HG02610 (cell line): ENCODE results near the gene TMEM179B.
"Not testable (repeated sequence)": the region's sequence is repeated elsewhere in the genome, so short reads cannot be mapped to it uniquely, and the experiment has no call there.

ENCODE experiments used
- ATAC-seq: cut with Tn5 transposase; IDR thresholded peaks from one replicate; pipeline ENCODE4 v1.9.1; 2021; ENCODE audit warnings: mild to moderate bottlenecking, moderate library complexity; ENCODE audit not compliant: unreplicated experiment

Gene TMEM179B

GRCh38 chr11:62787005-62787759, at the start of gene TMEM179B:
Gene TMEM179B, plus strand, starts transcription at chr11:62787402. Its CDS starts 30 bp downstream, at chr11:62787432.
- ATAC-seq = peak; percentile 62

- ATAC-seq = no peak
These were observed 39.6 kb upstream of the TMEM179B start for GRCh38 chr11:62747475-62748160.

- ATAC-seq = not testable (repeated sequence)
These were observed 37.3 kb upstream of the TMEM179B start for GRCh38 chr11:62749931-62750330.

- ATAC-seq = no peak
These were observed 34.9 kb upstream of the TMEM179B start for GRCh38 chr11:62752177-62752785.

GRCh38 chr11:62752994-62753735, 34.0 kb upstream of the TMEM179B start:
- ATAC-seq = no peak

GRCh38 chr11:62753736-62754603, 33.2 kb upstream of the TMEM179B start, which contains the start of gene ZBTB3:
Gene ZBTB3, minus strand, starts transcription at chr11:62754160. Its CDS starts 496 bp downstream, at chr11:62753664.
- ATAC-seq = peak; percentile 95

GRCh38 chr11:62755086-62755615, 32.1 kb upstream of the TMEM179B start:
- ATAC-seq = no peak

GRCh38 chr11:62757846-62758788, 29.1 kb upstream of the TMEM179B start:
- no peak for ATAC-seq

- not testable (repeated sequence) for ATAC-seq
These were observed 26.4 kb upstream of the TMEM179B start for GRCh38 chr11:62760867-62761227.

- ATAC-seq = no peak
These were observed 16.4 kb upstream of the TMEM179B start for GRCh38 chr11:62770778-62771143.

GRCh38 chr11:62771144-62772021, 15.8 kb upstream of the TMEM179B start, which contains the start of gene TAF6L:
Gene TAF6L, plus strand, starts transcription at chr11:62771396. Its CDS starts 4,388 bp downstream, at chr11:62775784.
- ATAC-seq = peak; percentile 76

- ATAC-seq = no peak
These were observed 12.8 kb upstream of the TMEM179B start for GRCh38 chr11:62774407-62774806.

- no peak for ATAC-seq
These were observed 11.6 kb upstream of the TMEM179B start for GRCh38 chr11:62775646-62776045.

GRCh38 chr11:62777389-62777788, 9.8 kb upstream of the TMEM179B start:
- no peak for ATAC-seq

- ATAC-seq = no peak
These were observed 8.8 kb upstream of the TMEM179B start for GRCh38 chr11:62778441-62778840.

GRCh38 chr11:62782753-62783152, 4.4 kb upstream of the TMEM179B start:
- ATAC-seq = no peak

- peak; percentile 59 for ATAC-seq
These were observed 741 bp upstream of the TMEM179B start for GRCh38 chr11:62786318-62787004.
